Testis (tissue), 3 donors: ENCODE measurements around the gene PDS5B. TPM values are rescaled to one million over a fixed set of nuclear protein-coding genes. Genes with fewer than 3 reads are reported as not detected.

Experiments used
- DNase-seq: peaks from one replicate; pipeline ENCODE4 v3.0.0-alpha.2; 2019
- H3K27ac ChIP-seq, 2 donors: fragments of 200-600 bp; sonication (generic); one replicate each; pipeline ENCODE4 v1.5.1; 2019
- H3K27me3 ChIP-seq: fragments of 200-600 bp; sonication (generic); one replicate; pipeline ENCODE4 v1.5.1; 2019
- H3K36me3 ChIP-seq: fragments of 200-600 bp; sonication (generic); one replicate; pipeline ENCODE4 v1.5.1; 2017; ENCODE audit warnings: low read depth; ENCODE audit errors: missing control alignments
- H3K4me1 ChIP-seq: fragments of 200-600 bp; sonication (generic); one replicate; pipeline ENCODE4 v1.5.1; 2019
- H3K4me3 ChIP-seq, 2 donors: fragments of 200-600 bp; sonication (generic); one replicate each; pipeline ENCODE4 v1.5.1; 2017 to 2019
- H3K9me3 ChIP-seq: fragments of 200-600 bp; sonication (generic); one replicate; pipeline ENCODE4 v1.5.1; 2017
- CTCF ChIP-seq, 3 experiments: fragments of 450-650 bp in 2 of 3; fragments of 200-600 bp in 1 of 3; sonication (generic) in 1 of 3; IDR thresholded peaks; one replicate each; pipeline ENCODE4 v1.5.1; 2016 to 2019; ENCODE audit warnings: antibody characterized with exemption in 3 of 3, mild to moderate bottlenecking in 2 of 3, moderate library complexity in 1 of 3
- POLR2A ChIP-seq: fragments of 450-650 bp; IDR thresholded peaks from one replicate; pipeline ENCODE4 v1.6.1; 2017; ENCODE audit warnings: antibody characterized with exemption, mild to moderate bottlenecking, moderate library complexity
- WGBS, 2 donors: methylation state at CpG; one replicate each; pipeline ENCODE4 v1.1.5; 2018; 5-methylcytosine and 5-hydroxymethylcytosine counted together
- intact Hi-C: fragments of 100-400 bp; cut with DNase I; formaldehyde crosslinking; loops from one replicate; pipeline ENCODE4 v1.15.1; 2023; ENCODE audit warnings: low total_unique reads
- polyA plus RNA-seq: library from polyadenylated mRNA; stranded (reverse); fragments of 350-450 nt; fragmentation: Illumina TruSeq; extraction: RNeasy Lipid Tissue Mini Kit (QIAGEN cat#74804); gene quantifications from one replicate; pipeline ENCODE4 v1.2.3, GENCODE V29; 2014; ENCODE audit warnings: low read depth, low replicate concordance; ENCODE audit not compliant: insufficient read depth
- total RNA-seq, 2 donors: library from RNA; depleted of rRNA; stranded (reverse); fragments of >200 nt; gene quantifications; one replicate each; pipeline ENCODE4 v1.2.3, GENCODE V29; 2016

Gene PDS5B
- total and polyA plus RNA-seq, 3 donors from 2014 or later, result 19.0 to 52.4 (median 46.3) TPM

GRCh38 chr13:32682130-32682529, 95.9 kb downstream of the PDS5B start:
- Histone ChIP-seq H3K4me1 (no peaks in the 10 kb centered on the region), H3K27me3 (no peaks in the 10 kb centered on the region), H3K27ac (no peak overlapping the region), H3K4me3 (no peak overlapping the region), H3K9me3 (no peaks in the 10 kb centered on the region), H3K36me3 (no peaks in the 10 kb centered on the region)
- TF ChIP-seq POLR2A (no peak), CTCF (IDR thresholded peaks at IDR 0.05) (no peak)
- no peak for DNase-seq
- WGBS, 2 donors, result 93 to 97% methylated on average over 1 of the region's 1 CpG
- intact Hi-C loops, result no loop called here

DNA sequence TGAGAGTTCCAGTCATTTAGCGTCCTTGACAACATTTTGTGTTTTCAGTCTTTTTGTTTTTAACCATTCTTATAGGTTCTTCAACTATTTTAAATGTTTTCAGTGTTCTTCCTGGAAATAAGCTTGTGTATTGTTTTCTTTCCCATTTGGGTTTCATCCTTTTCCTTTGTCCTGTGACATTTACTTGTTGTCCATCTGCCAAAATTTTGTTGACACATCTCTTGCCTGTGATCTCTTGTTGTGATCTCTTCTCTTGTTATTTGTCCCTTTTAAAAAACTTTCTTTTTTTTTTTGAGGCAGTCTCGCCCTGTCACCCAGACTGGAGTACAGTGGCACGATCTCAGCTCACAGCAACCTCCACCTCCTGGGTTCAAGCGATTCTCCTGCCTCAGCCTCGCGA, 96.5 kb downstream of the PDS5B start:
- Histone ChIP-seq H3K4me1 (no peaks in the 10 kb centered on the region), H3K36me3 (no peaks in the 10 kb centered on the region), H3K27ac (no peak overlapping the region), H3K27me3 (no peaks in the 10 kb centered on the region), H3K4me3 (no peak overlapping the region), H3K9me3 (no peaks in the 10 kb centered on the region)
- intact Hi-C loops, result no loop called here
- 91 to 92% methylated on average over 6 of the region's 6 CpGs for WGBS, 2 donors
- DNase-seq, result no peak
- TF ChIP-seq POLR2A, result no peak
- TF ChIP-seq CTCF (IDR thresholded peaks at IDR 0.05), result no peak

DNA sequence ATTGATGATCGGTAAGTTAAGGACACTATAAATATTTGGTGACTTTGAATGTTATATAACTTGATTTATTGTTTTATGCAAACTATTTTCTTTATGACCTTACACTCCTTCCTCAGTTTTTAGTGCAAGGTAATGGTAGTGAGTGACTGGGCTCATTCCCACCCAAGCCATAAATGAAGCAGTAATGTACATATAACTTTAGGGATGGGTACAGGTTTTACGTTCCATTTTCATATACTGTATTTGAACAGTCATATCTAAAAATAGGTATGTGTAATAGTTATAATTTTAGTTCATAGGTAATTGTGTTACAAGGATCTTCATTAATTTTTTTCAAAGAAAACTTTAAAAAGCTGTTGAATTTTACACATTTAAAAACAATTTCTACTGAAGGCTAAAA, 101.0 kb downstream of the PDS5B start:
- TF ChIP-seq CTCF (IDR thresholded peaks at IDR 0.05) (no peak), POLR2A (no peak)
- no peak overlapping the region for H3K27ac ChIP-seq
- no peaks in the 10 kb centered on the region for H3K4me1 ChIP-seq
- intact Hi-C loops, result no loop called here
- 92 to 98% methylated on average over 2 of the region's 2 CpGs for WGBS, 2 donors
- no peaks in the 10 kb centered on the region for H3K27me3 ChIP-seq
- DNase-seq, result no peak
- no peak overlapping the region for H3K4me3 ChIP-seq
- no peaks in the 10 kb centered on the region for H3K9me3 ChIP-seq
- H3K36me3 ChIP-seq, result no peaks in the 10 kb centered on the region

GRCh38 chr13:32695602-32696250, 109.5 kb downstream of the PDS5B start:
- 89 to 91% methylated on average over 2 of the region's 2 CpGs for WGBS, 2 donors
- no peak for TF ChIP-seq CTCF (IDR thresholded peaks at IDR 0.05)
- TF ChIP-seq POLR2A, result no peak
- H3K9me3 ChIP-seq, result no peaks in the 10 kb centered on the region
- intact Hi-C loops, result no loop called here
- H3K27ac ChIP-seq, result no peak overlapping the region
- no peaks in the 10 kb centered on the region for H3K27me3 ChIP-seq
- no peaks in the 10 kb centered on the region for H3K4me1 ChIP-seq
- H3K4me3 ChIP-seq, result no peak overlapping the region
- H3K36me3 ChIP-seq, result no peaks in the 10 kb centered on the region
- no peak for DNase-seq

GRCh38 chr13:32707471-32707870, 121.2 kb downstream of the PDS5B start:
- Histone ChIP-seq H3K27me3 (no peaks in the 10 kb centered on the region), H3K9me3 (no peaks in the 10 kb centered on the region), H3K4me1 (no peaks in the 10 kb centered on the region), H3K4me3 (no peak overlapping the region), H3K36me3 (no peaks in the 10 kb centered on the region), H3K27ac (no peak overlapping the region)
- intact Hi-C loops, result no loop called here
- TF ChIP-seq CTCF (IDR thresholded peaks at IDR 0.05) (no peak), POLR2A (no peak)
- DNase-seq, result no peak
- 92% methylated on average over 4 of the region's 4 CpGs for WGBS, 2 donors
